GM21825 (cell line): ENCODE results near the gene RBPJ.

Experiments
- ATAC-seq: cut with Tn5 transposase; IDR thresholded peaks from one replicate; pipeline ENCODE4 v1.9.1; 2021; ENCODE audit warnings: mild to moderate bottlenecking, moderate library complexity; ENCODE audit not compliant: unreplicated experiment

RBPJ gene

GRCh38 chr4:26482508-26483462 is 162.0 kb downstream of the RBPJ start:
- no peak for ATAC-seq

- ATAC-seq, result no peak
Observed at GRCh38 chr4:26484032-26484515, 163.3 kb downstream of the RBPJ start.

- ATAC-seq, result no peak
Observed at GRCh38 chr4:26484516-26484915, 163.7 kb downstream of the RBPJ start.
